ENCODE results near the gene NRF1.
A peak's percentile ranks its signal among the peaks of the same experiment; 100 is the strongest.
"Not testable (repeated sequence)": the region's sequence is repeated elsewhere in the genome, so short reads cannot be mapped to it uniquely, and the experiment has no call there.

Gene NRF1

DNA sequence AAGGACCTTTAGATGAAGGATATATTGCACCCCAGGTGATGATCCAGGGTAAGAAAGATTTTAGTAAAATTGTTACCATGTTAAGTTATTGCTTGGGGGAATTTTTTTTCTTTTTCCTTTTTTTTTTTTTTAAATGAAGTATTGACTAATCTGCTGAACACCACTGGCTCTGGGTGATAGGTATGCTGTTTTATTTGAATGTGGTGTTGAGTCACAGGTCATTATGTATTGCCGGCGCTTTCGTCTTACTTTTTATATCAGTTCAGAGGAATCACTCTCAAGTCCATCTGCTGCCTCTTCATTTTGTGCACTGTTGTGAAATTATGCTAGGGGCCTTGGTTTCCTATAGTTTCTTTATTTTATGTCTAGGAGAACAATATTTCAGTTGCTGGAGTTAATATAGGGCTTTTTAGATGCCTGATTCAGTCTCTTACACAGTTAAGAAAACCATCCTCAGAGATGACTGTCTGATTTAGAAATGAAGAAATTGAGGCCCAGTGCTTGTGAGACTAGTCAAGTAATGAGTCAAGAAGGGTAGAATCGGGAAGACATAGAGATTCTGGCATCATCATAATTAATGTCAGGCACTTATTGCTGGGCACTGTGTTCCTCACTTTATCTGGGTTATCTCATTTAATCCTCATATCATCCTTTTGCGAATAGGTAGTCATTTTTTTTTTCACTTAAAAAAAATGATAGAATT lies 38.7 kb downstream of the NRF1 start:
- DNase-seq = no peak

DNA sequence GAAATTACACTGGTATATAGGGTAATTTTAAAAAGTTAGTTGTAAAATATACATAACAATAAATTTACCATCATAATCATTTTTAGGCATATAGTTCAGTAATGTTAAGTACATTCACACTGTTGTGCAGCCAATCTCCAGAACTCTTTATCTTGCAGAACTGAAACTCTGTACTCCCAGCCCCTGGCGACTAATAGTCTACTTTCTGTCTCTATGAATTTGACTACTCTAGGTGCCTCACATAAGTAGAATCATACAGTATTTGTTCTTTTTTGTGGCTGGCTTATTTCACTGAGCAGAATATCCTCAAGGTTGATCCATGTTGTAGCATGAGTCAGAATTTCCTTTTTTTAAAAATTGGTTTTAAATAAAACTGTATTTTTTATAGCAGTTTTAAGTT lies 41.4 kb downstream of the NRF1 start:
- no peak for DNase-seq

DNA sequence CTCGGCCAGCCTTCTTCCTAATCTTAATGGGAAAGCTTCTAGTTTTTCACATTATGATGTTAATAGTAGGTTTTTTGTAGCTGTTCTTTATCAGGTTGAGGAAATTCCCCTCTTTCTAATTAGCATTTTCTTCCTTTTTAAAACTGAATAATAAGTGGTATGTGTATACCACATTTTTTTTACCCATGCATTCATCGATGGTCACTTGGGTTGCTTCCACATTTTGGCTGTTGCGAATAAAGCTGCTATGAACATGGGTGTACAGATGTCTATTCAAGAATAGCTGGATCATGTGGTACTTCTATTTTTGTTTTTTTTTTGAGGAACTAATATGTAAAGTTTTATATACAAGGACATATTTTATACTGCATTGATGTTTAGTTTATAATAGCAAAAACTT lies 44.3 kb downstream of the NRF1 start:
- DNase-seq = no peak

DNA sequence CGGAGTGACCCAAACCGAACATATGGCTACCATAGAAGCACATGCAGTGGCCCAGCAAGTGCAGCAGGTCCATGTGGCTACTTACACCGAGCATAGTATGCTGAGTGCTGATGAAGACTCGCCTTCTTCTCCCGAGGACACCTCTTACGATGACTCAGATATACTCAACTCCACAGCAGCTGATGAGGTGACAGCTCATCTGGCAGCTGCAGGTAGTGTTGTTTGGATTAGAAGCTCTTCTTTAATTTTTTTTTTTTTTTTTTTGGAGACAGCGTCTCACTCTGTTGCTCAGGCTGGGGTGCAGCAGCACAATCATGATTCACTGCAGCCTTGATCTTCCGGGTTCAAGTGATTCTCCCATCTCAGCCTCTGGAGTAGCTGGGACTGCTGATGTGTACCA lies 45.8 kb downstream of the NRF1 start:
- no peak for DNase-seq

DNA sequence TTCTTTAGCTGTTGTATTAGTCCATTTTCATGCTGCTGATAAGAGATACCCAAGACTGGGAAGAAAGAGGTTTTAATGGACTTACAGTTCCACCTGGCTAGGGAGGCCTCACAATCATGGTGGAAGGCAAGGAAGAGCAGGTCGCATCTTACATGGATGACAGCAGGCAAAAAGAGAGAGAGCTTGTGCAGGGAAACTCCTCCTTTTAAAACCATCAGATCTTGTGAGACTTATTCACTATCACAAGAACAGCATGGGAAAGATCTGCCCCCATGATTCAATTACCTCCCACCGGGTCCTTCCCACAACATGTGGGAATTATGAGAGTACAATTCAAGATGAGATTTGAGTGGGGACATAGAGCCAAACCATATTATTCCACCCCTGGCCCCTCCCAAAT lies 48.4 kb downstream of the NRF1 start:
- DNase-seq = not testable (repeated sequence)

DNA sequence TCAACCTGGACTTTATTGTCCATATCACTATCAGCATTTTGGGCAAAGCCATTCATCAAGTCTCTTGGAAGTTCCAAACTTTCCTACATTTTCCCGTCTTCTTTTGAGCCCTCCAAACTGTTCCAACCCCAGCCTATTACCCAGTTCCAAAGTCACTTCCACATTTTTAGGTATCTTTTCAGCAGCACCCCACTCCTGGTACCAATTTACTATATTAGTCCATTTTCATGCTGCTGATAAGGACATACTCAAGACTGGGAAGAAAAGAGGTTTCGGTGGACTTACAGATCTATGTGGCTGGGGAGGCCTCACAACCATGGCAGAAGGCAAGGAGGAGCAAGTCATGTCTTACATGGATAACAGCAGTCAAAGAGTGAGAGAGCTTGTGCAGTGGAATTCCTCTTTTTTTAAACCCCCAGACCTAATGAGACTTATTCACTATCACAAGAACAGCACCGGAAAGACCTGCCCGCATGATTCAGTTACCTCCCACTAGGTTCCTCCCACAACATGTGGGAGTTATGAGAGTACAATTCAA lies 50.2 kb downstream of the NRF1 start:
- no peak for DNase-seq

DNA sequence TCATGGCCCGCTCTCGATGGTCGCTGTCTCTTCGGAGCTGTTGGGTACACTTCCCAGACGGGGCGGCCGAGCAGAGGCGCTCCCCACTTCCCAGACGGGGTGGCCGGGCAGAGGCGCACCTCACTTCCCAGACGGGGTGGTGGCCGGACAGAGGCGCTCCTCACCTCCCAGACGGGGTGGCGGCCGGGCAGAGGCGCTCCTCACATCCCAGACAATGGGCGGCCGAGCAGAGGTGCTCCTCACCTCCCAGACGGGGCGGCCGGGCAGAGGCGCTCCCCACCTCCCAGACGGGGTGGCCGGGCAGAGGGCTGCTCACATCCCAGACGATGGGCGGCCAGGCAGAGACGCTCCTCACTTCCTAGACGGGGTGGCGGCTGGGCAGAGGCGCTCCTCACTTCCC lies 51.7 kb downstream of the NRF1 start:
- DNase-seq = not testable (repeated sequence)

DNA sequence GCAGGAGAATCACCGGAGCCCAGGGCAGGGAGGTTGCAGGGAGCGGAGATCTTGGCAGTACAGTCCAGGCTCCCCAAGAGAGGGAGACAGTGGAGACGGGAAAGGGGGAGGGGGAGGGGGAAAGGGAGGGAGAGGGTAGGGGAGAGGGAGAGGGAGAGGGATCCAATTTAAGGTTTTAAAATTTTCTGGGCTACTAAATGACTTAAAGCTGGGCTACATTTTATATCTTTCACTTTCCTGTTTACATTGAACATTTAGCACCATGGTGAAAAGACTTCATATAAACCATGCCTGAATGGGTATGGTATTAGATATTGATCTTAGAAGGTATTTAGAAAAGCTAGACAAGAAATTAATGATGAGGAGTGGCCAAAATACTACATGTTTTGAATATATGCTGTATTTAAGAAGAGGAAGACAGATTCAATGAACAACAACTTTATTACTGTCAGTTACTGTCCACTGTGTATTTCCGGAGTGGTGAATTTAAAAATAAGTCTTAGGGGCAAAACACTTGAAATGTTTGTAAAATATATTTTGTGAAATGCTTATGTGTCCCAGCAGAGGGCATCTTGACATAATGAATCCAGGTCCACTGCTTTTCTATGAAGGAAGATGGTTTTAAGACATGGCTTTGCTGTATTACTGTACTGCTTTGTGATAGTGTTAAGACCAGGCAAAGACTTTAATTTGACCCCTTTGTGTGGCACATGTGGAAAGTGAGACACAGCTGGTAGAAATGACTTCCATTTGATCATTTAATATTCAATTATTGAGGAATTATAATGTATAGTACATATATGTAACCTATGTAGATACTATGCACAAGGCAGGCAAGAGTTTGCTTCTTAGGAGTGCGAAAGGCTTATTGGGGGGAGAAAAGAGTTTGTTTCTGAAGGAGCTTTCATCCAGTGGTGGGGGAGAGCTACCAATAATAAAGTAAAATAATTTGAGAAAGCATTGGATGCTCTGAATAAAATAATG lies 52.8 kb downstream of the NRF1 start:
- DNase-seq = peak; percentile 58

DNA sequence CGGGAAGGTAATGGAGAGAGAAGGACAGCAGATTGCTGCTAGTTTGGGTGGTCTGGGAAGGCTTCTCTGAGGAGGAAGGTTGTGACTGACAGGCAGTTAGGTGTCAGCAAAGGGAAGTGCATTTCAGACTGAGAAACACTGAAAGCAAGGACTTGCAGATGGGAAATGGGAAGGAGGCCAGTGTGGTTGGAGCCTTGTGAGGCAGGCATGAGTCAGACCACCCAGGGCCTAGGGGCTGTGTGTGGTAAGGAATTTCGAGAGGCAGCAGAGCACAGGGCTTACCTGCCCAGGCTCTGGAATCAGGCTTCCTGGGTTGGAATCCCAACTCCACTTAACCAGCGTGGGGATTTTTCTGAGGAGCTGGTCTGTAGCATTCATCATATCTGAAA lies 53.5 kb downstream of the NRF1 start:
- DNase-seq = no peak

DNA sequence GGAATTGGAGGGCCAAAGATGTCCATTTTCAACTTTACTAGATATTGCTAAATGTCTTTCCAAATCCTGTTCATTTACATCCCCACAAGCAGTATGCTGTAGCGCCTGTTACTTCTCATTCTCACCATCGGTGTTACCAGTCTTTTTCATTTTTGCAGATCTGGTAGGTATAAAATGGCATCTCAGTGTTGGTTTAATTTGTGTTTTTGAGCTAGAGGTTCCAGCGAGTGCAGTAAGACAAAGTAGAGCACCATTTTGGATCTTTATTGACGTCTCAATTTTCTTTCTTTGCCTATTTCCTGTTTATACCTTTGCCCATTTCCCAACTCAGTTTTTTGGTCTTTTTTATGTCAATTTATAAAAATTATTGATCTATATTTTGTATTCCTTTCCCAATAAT lies 55.6 kb downstream of the NRF1 start:
- no peak for DNase-seq

DNA sequence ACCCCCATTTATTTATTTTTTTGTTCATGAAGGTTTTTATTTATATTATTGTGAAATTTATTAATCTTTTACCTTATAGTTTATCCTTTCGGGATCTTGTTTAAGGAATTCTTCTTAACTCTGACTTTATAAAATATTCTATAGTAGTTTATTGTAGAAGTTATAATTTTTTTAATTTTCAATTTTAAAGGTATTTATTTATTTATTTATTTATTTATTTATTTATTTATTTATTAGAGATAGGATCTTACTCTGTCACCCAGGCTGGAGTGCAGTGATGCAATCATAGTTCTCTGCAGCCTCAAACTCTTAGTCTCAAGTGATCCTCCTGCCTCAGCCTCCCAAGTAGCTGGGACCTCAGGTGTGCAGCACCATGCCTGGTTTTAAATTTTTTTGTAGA lies 56.0 kb downstream of the NRF1 start:
- DNase-seq = no peak

DNA sequence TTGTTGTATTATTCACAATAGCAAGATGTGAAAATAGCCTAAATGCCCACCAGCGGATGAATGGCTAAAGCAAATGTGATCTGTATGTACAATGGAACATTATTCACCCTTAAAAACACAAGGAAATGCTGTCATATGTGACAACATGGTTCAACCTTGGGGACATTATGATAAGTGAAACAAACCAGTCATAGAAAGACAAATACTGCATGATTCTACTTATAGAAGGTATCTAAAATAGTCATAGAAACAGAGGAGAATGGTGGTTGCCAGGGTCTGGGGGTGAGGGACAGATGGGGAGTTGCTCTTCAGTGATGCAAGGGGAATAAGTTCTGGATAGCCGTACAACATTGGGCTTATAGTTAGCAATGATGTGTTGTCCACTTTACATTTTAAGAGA lies 58.4 kb downstream of the NRF1 start:
- DNase-seq = no peak

DNA sequence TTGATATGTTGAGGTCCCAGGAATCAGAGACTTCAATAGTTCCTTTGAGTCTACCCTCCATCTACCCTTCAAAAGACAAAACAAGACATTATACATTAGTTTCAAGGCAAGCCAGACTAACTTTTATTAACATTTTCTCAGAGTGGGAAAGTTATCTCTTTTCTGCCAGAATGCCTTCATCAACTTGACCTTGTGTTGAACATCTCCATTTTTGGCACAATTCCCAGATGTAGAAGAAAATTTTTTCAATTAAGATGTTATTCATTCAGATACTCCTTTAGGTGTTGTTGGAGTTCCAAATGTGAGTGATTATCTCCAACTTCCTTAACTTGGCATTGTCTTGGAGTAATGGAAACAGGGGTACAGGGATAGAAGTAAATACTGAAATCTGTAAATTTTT lies 59.1 kb downstream of the NRF1 start:
- no peak for DNase-seq

DNA sequence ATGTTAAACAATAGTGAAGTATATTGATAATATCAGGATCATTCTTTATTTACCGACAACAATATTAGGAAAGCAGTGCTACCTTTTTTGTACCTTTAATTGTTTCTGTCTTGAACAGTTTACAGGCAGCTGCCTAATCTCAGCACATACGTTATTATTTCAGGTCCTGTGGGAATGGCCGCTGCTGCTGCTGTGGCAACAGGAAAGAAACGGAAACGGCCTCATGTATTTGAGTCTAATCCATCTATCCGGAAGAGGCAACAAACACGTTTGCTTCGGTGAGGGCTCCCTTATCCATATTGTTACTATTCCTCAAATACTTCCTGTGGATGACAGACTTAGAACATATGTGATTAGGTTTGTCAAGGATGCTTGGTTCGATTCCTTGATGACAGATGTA lies 59.7 kb downstream of the NRF1 start:
- DNase-seq = no peak

DNA sequence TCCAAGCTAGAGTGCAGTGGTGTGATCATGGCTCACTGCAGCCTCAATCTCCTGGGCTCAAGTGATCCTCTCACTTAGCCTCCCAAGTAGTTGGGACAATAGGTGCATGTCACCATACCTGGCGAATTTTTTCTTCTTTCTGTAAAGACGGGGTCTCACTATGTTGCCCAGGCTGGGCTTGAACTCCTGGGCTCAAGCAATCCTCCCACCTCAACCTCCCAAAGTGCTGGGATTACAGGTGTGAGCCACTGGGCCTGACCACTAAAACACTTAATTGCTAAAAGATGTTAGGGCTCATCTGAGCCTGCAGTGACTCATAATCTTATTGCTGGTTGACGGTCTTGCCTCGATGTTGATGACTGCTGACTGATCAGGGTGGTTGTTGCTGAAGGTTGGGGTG lies 63.0 kb downstream of the NRF1 start:
- not testable (repeated sequence) for DNase-seq

DNA sequence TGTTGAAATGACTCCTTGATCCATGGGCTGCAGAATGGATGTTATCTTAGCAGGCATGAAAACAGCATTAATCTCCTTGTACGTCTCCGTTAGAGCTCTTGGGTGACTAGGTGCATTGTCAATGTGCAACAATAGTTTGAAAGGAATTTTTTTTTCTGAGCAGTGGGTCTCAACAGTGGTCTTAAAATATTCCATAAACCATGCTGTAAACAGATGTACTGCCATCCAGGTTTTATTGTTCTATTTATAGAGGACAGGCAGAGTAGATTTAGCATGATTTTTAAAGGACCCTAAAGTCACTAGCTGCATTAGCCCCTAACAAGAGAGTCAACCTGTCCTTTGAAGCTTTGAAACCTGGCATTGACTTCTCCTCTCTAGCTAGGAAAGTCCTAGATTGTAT lies 64.0 kb downstream of the NRF1 start:
- DNase-seq = no peak

DNA sequence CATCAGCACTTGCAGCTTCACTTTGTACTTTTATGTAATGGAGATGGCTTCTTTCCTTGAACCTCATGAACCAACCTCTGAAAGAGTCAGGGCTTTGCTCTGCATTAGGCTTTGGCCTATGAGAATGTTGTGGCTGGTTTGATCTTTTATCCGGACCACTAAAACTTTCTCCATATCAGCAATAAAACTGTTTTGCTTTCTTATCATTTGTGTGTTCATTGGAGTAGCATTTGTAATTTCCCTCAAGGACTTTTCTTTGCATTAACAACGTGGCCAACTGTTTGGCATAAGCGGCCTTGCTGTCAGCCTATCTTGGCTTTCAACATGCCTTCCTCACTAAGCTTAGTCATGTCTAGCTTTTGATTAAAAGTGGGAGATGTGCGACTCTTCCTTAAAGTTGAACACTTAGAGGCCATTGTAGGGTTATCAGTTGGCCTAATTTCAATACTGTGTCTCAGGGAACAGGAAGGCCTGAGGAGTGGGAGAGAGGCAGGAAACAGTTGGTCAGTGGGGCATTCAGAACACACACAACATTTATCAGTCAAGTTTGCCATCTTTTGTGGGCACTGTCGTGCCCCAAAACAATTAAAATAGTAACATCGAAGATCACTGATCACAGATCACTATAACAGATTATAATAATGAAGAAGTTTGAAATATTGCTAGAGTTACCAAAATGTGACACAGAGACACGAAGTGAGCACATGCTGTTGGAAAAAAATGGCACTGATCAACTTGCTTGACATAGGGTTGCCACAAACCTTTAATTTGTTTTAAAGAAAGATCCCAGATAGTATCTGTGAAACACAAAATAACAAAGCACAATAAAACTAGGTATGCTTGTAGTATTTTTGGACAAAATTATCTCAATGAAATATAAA lies 64.7 kb downstream of the NRF1 start:
- DNase-seq = no peak

DNA sequence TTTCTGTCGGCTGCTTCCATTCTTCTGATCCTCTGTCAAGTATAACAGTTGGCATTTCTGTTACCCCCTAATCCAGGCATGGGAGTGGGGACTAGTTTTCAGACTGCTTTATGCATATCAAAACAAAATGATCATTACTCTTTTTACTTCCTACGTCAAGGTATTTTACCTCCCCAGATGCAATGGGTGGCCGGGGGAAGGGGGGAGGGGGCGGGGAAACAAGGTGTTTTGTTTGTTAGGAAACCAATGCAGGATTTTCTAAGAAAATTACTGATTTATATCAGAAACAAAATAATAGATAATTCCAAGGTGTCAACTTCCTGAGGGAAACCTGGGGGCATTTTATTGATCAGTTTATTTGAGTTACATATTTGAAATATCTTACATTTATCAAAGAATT lies 66.3 kb downstream of the NRF1 start:
- no peak for DNase-seq

DNA sequence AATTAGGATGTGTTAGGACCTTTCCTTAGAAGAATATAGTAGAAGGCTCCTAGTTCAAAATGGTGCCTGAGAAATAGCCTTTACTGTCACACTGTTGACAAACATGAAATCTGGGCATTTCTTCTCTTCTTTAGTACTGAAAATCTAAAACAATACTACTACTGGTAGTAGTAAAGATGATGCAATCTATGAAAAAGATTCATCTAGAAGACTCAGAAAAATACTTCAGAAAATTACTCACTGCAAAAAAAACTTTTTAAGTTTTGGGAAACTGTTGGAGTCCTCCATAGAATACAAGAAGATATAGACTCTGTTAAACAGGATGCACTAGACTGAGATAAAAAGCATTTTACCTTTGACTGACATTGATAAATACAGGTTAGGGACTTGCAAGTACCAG lies 67.1 kb downstream of the NRF1 start:
- no peak for DNase-seq

DNA sequence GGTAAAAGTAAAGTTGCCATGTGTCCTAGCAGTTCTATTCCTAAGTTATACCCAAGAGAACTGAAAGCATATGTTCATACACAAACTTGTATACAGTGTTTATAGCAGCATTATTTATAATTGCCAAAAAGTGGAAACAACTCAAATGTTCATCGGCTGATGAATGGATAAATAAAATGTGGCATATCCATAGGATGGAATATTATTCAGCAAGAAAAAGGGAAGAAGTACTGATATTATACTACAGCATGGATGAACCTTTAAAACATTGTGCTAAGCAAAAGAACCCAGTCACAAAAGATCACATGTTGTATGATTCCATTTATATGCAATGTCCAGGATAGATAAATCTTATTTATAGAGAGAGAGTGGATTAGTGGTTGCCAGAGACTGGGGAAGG lies 68.9 kb downstream of the NRF1 start:
- DNase-seq = no peak

DNA sequence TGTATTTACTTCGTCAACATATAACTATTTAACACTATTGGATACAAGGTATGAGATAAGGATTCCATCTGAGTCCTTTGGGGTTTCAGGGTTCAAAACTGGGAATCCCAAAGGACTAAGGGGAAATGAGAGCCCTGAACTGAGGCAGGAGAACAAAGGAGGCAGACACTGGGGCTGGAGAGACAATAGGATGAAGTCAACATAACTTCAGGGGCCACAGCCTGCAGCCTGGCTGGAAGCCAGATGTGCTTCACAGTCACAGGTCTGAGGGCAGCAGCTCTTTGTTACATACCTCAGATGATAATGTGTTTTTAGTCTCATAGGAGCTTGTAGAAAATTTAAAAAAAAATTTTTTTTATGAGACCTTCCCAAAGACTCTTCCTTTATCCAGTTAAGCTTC lies 73.3 kb downstream of the NRF1 start:
- DNase-seq = no peak

DNA sequence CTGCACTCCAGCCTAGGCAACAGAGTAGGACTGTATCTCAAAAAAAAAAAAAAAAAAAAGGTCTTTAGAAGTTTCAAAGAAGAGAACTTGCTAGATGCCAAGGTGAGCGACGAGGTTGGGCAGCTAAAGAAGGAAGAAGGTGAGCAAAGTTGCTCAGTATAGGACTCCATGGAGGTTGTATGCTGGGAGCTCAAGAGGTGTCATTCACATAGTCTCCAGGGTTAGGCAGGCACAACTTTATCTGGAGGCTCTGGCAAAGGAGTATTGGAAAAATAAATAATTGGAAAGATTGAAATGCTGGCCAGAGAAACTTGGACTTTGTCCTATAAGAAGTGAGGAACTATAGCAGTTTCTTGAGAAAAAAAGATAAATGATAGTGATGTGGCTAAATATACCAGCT lies 74.5 kb downstream of the NRF1 start:
- no peak for DNase-seq

Data from NCI-H1092 (cell line).